ENCODE measurements around the gene GPR161.
"Not testable (repeated sequence)": the region's sequence is repeated elsewhere in the genome, so short reads cannot be mapped to it uniquely, and the experiment has no call there.

Gene GPR161

DNA sequence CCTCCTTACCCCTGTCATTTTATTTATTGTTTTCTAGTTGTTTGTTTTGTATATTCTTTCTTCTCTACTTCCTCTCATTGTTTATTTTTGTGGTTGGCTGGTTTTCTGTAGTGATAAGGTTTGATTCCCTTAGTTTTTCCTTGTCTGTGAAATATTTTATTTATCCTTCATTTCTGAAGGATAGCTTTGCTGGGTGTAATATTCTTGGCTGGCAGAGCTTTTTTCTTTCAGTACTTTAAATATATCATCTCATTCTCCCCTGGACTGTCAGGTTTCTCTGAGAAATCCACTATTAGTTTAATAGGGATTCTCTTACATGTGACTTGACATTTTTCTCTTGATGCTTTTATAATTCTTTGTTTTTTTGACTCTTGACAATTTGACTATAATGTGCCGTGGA, 23.2 kb upstream of the GPR161 start:
- Mint-ChIP-seq H3K4me3 (no peak overlapping the region), H3K27ac (no peak overlapping the region), H3K4me1 (ENCODE audit: low read depth) (peaks cover 27% of the 10 kb centered on the region), H3K27me3 (peaks cover 1% of the 10 kb centered on the region), H3K36me3 (ENCODE audit: low read depth) (peaks cover 9% of the 10 kb centered on the region), H3K9me3 (peaks cover 41% of the 10 kb centered on the region)
- intact Hi-C loops (cut with micrococcal nuclease), result no loop called here

DNA sequence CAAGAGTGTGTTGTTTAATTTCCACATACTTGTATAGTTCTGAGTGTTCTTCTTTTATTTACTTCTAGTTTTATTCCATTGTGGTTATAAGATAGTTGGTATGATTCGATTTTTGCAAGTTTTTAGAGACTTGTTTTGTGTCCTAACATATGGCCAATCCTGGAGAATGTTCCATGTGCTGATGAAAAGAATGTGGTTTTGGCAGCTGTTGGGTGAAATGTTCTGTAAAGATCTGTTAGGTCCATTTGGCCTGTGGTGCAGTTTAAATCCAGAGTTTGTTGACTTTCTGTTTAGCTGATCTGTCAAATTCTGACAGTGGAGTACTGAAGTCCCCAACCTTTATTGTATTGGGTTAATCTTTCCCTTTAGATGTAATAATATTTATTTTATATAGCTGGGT, 22.5 kb upstream of the GPR161 start:
- Mint-ChIP-seq H3K4me1 (ENCODE audit: low read depth) (peaks cover 30% of the 10 kb centered on the region), H3K27me3 (peaks cover 1% of the 10 kb centered on the region), H3K27ac (no peak overlapping the region), H3K4me3 (no peak overlapping the region), H3K9me3 (peaks cover 48% of the 10 kb centered on the region), H3K36me3 (ENCODE audit: low read depth) (peaks cover 9% of the 10 kb centered on the region)
- intact Hi-C loops (cut with micrococcal nuclease), result no loop called here

DNA sequence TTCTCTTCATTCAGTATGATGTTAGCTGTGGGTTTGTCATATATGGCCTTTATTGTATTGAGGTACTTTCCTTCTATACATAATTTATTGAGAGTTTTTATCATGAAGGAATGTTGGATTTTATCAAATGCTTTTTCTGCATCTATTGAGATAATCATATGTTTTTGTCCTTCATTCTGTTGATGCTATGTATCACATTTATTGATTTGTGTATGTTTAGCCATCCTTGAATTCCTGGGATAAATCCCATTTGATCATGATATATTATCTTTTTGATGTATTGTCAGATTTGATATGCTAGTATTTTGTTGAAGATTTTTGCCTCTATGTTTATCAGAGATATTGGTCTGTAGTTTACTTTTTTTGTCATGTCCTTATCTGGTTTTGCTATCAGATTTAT, 20.9 kb upstream of the GPR161 start:
- peaks cover 55% of the 10 kb centered on the region for H3K9me3 Mint-ChIP-seq
- intact Hi-C loops (cut with micrococcal nuclease), result no loop called here

DNA sequence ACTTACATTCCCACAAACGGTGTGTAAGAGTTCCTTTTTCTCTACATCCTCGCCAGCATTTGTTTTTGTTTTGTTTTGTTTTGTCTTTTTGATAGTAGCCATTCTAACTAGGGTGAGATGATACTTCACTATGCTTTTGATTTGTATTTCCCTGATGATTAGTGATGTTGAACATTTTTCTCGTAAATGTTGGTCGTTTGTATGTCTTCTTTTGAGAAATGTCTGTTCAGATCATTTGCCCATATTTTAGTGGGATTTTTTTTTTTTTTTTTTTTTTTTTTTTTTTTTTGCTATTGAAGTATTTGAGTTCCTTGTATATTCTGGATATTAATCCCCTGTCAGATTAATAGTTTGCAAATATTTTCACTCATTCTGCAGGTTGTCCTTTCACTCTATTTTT, 19.2 kb upstream of the GPR161 start:
- H3K36me3 Mint-ChIP-seq (ENCODE audit: low read depth), result peaks cover 9% of the 10 kb centered on the region
- H3K4me1 Mint-ChIP-seq (ENCODE audit: low read depth), result peaks cover 5% of the 10 kb centered on the region
- peaks cover 1% of the 10 kb centered on the region for H3K27me3 Mint-ChIP-seq
- intact Hi-C loops (cut with micrococcal nuclease), result no loop called here
- H3K4me3 Mint-ChIP-seq, result no peak overlapping the region
- peaks cover 55% of the 10 kb centered on the region for H3K9me3 Mint-ChIP-seq
- H3K27ac Mint-ChIP-seq, result no peak overlapping the region

More for the DNA sequence above, 20.9 kb upstream of the GPR161 start:
- no peak overlapping the region for H3K4me3 Mint-ChIP-seq
- H3K27ac Mint-ChIP-seq, result no peak overlapping the region
- H3K27me3 Mint-ChIP-seq, result peaks cover 1% of the 10 kb centered on the region
- H3K36me3 Mint-ChIP-seq (ENCODE audit: low read depth), result peaks cover 9% of the 10 kb centered on the region
- H3K4me1 Mint-ChIP-seq (ENCODE audit: low read depth), result peaks cover 20% of the 10 kb centered on the region

DNA sequence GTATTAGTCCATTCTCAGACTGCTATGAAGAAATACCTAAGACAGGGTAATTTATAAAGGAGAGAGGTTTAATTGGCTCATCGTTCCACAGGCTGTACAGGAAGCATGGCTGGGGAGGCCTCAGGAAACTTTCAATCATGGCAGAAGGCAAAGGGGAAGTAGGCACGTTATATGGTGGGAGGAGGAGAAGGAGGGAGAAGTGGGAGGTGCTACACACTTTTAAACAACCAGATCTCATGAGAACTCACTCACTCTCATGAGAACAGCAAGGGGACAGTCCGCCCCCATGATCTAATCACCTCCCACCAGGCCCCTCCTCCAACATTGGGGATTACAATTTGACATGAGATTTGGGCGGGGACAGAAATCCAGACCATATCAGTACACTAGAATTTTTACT, 18.0 kb upstream of the GPR161 start:
- H3K4me3 Mint-ChIP-seq; H3K27me3 Mint-ChIP-seq; H3K36me3 Mint-ChIP-seq (ENCODE audit: low read depth); H3K4me1 Mint-ChIP-seq (ENCODE audit: low read depth); intact Hi-C loops (cut with micrococcal nuclease); H3K27ac Mint-ChIP-seq: not testable (repeated sequence)
- H3K9me3 Mint-ChIP-seq, result peaks cover 43% of the 10 kb centered on the region

DNA sequence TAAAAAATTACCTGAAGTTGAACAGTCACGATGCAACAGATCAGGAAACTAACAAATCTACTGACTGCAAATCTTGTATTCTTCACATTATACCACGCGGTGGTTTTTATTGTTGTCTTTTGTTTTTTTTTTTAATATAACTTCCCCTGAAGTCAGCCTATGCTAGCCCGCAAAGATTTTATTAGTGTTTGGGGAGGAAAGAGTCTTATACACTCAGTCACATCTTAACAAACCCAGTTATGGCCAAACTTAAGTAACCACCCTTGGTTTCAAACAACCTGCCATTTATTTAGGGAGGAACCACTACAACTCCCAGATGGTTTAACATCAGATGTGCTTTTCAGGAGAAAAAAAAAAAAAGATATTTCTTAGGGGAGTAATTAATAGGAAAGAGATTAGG, 15.2 kb upstream of the GPR161 start:
- peaks cover 5% of the 10 kb centered on the region for H3K4me1 Mint-ChIP-seq (ENCODE audit: low read depth)
- no peaks in the 10 kb centered on the region for H3K27me3 Mint-ChIP-seq
- H3K36me3 Mint-ChIP-seq (ENCODE audit: low read depth), result no peaks in the 10 kb centered on the region
- no peak overlapping the region for H3K27ac Mint-ChIP-seq
- no peak overlapping the region for H3K4me3 Mint-ChIP-seq
- peaks cover 19% of the 10 kb centered on the region for H3K9me3 Mint-ChIP-seq
- intact Hi-C loops (cut with micrococcal nuclease), result no loop called here

DNA sequence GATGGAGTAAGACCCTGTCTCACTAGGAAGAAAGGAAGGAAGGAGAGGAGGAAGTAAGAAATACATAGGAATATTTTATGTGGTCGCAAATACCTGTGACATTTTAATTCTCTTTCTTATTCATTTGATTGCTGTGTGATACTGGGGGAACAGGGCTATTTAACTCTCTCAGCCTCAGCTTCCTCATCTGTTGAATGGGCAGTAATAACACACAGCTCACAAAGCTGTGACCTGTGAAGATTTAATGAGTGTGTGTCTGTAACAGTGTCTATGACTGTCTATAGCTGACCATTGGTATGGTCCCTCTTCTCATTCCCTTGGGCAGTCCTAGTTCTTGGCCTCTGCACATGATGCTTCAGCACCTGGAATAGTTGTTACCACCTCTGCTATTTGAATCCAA, 13.6 kb upstream of the GPR161 start:
- H3K4me3 Mint-ChIP-seq, result no peak overlapping the region
- no peaks in the 10 kb centered on the region for H3K36me3 Mint-ChIP-seq (ENCODE audit: low read depth)
- H3K27ac Mint-ChIP-seq, result no peak overlapping the region
- H3K4me1 Mint-ChIP-seq (ENCODE audit: low read depth), result peaks cover 18% of the 10 kb centered on the region
- H3K27me3 Mint-ChIP-seq, result no peaks in the 10 kb centered on the region
- H3K9me3 Mint-ChIP-seq, result peaks cover 17% of the 10 kb centered on the region
- intact Hi-C loops (cut with micrococcal nuclease), result no loop called here

DNA sequence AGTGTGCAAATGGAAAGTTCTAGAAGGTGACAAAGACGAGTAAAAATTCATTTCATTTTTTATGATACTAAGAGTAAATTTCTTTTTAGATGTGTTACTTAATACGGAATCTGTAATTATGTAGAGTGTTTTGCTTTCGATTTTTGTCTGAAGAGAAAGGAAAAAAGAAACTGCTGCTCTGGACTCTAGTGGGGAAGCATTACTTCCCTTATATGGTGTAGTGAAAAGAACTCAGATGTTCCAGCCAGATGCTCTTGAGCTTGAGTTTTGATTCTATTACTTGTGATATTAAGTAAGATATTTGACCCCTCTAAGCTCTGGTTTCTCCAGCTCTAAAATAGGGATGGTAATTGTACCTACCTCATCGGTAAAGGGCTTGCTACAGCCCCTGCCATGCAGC, 12.2 kb upstream of the GPR161 start:
- intact Hi-C loops (cut with micrococcal nuclease), result no loop called here
- Mint-ChIP-seq H3K4me1 (ENCODE audit: low read depth) (peaks cover 16% of the 10 kb centered on the region), H3K27ac (no peak overlapping the region), H3K27me3 (no peaks in the 10 kb centered on the region), H3K9me3 (peaks cover 4% of the 10 kb centered on the region), H3K36me3 (ENCODE audit: low read depth) (no peaks in the 10 kb centered on the region), H3K4me3 (no peak overlapping the region)

DNA sequence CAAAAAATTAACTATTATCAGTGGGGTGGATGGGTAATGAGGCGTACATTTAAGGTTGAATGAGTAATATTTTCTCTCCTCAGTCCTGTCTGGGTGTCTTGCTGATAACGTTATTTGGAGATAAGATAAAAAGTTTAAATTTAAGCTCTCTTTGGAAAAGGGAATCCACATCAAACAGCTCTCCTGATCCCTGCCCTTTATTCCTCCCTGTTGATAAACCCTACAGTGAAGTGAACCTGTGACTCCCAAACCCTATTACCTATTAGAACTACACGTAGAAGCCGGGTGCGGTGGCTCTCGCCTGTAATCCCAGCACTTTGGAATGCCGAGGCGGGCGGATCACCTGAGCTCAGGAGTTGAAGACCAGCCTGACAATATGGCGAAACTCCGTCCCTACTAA, 9.9 kb upstream of the GPR161 start:
- peaks cover 16% of the 10 kb centered on the region for H3K4me1 Mint-ChIP-seq (ENCODE audit: low read depth)
- no peaks in the 10 kb centered on the region for H3K9me3 Mint-ChIP-seq
- no peak overlapping the region for H3K27ac Mint-ChIP-seq
- no peaks in the 10 kb centered on the region for H3K36me3 Mint-ChIP-seq (ENCODE audit: low read depth)
- intact Hi-C loops (cut with micrococcal nuclease), result no loop called here
- H3K4me3 Mint-ChIP-seq, result no peak overlapping the region
- no peaks in the 10 kb centered on the region for H3K27me3 Mint-ChIP-seq

DNA sequence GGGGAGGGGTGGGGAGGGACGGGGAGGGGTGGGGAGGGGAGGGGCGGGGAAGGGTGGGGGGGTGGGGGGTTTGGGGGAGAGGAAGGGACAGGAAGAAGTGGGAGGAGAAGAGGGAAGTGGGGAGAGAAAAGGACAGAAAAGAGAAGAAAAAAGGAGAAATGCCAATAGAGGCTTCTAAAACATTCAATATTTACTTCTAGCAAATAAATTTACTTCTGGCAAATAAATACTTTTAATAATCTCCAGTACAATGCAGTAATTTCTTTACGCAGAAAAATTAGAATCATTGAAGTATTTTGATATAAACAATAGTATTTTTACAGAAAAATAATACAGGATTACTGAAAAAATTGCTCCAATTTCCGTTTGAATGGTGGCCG, 9.4 kb upstream of the GPR161 start:
- Mint-ChIP-seq H3K4me3 (no peak overlapping the region), H3K36me3 (ENCODE audit: low read depth) (no peaks in the 10 kb centered on the region), H3K4me1 (ENCODE audit: low read depth) (peaks cover 16% of the 10 kb centered on the region), H3K9me3 (no peaks in the 10 kb centered on the region), H3K27me3 (peaks cover under 1% of the 10 kb centered on the region), H3K27ac (peak overlapping the region; percentile 34)
- intact Hi-C loops (cut with micrococcal nuclease), result no loop called here

DNA sequence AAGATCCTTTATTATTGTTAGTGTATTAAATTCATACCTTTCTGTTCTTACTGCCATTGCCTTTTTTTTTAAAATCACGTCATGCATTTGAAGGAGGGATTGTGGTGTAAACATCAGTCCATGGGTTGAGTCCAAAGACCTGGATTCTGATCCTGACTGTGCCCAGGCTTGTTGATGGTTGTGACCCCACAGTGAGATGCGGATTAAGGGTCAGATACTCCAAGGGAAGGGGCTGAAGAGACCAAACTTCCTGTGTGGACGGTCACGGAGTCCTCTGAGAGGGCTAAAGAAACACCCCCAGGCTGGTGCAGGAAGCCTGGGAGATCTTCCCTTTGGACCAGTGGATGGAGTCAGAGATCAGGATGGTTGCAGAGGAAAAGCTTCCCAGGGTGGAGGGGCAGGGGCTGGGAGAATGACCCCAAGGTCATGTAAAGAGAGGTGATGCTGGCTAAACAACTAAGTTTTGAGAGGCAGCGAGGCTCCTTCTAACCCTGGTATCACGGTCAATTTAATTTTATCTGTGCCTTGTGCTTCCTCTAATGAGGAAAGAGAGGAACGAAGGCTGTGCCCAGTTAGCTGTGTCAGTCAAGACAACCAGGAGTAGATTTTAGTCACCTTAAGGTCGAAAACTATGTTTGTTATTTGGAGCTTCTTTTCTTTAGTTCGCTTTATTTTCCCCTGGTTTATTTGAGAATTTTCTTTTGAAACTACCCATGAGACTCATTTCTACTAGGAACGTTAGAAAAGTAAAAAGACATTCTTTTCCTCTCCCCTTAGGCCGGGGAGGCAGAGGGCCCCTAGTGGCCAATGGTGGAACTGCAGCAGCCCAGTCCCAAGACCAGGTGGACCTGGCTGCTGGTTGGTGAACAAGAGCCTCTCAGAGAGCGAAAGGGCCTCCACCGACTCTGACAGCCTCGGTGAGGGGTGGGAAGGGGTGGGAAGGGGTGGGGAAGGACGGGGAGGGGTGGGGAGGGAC, 8.7 kb upstream of the GPR161 start:
- H3K4me3 Mint-ChIP-seq, result peak overlapping the region; percentile 32

DNA sequence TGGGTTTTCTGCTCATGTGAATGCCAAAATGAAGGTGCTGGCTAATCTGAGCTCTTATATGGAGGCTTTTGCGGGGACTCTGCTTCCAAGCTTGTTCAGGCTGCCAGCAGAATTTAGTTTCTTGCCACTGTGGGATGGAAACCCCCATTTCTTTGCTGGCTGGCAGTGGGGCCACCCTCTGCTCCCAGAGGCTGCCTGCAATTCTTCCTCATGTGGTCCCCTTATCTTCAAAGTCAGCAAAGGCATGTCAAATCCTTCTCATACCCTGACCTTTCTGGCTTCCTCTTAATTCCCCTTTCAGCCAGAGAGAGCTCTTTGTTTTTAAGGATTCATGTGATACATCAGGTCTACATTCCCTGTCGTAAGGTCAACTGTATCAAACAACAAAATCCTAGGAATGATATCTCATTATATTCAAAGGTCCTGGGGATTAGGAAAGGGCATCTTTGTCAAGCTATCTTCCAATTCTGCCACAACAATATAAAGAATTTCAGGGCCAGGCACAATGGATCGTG, 5.2 kb upstream of the GPR161 start:
- H3K9me3 Mint-ChIP-seq, result no peaks in the 10 kb centered on the region
- no peak overlapping the region for H3K4me3 Mint-ChIP-seq
- intact Hi-C loops (cut with micrococcal nuclease), result no loop called here
- H3K27ac Mint-ChIP-seq, result no peak overlapping the region
- peaks cover 5% of the 10 kb centered on the region for H3K36me3 Mint-ChIP-seq (ENCODE audit: low read depth)
- H3K4me1 Mint-ChIP-seq (ENCODE audit: low read depth), result peaks cover 23% of the 10 kb centered on the region
- H3K27me3 Mint-ChIP-seq, result peaks cover 15% of the 10 kb centered on the region

More for the DNA sequence above, 8.7 kb upstream of the GPR161 start:
- H3K27ac Mint-ChIP-seq, result peak overlapping the region; percentile 34
- peaks cover 3% of the 10 kb centered on the region for H3K27me3 Mint-ChIP-seq
- H3K9me3 Mint-ChIP-seq, result no peaks in the 10 kb centered on the region
- H3K4me1 Mint-ChIP-seq (ENCODE audit: low read depth), result peaks cover 16% of the 10 kb centered on the region
- H3K36me3 Mint-ChIP-seq (ENCODE audit: low read depth), result no peaks in the 10 kb centered on the region
- intact Hi-C loops (cut with micrococcal nuclease), result no loop called here

DNA sequence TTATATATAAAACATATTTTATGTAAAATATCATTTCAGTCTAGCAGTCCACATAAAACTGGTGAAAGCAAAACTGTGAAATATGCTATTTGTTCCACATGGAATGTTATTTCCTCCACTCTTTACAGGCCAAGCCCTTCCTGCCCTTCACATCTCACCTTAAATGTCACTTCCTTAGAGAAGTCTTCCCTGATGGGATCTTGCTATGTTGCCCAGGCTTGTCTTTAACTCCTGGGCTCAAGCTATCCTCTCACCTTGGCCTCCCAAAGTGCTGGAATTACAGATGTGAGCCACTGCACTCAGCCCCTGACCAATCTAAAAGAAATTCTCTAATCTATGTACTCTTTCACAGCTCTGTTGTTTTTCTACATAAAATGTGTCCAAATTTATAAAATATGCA, 2.3 kb upstream of the GPR161 start:
- Mint-ChIP-seq H3K4me3 (no peak overlapping the region), H3K9me3 (no peaks in the 10 kb centered on the region), H3K36me3 (ENCODE audit: low read depth) (peaks cover 7% of the 10 kb centered on the region), H3K27me3 (peaks cover 39% of the 10 kb centered on the region), H3K27ac (no peak overlapping the region), H3K4me1 (ENCODE audit: low read depth) (peaks cover 21% of the 10 kb centered on the region)
- intact Hi-C loops (cut with micrococcal nuclease), result loop anchor here (5.0 kb wide), 1 partner anchor 57 kb away; no protein-coding TSS in a partner anchor

DNA sequence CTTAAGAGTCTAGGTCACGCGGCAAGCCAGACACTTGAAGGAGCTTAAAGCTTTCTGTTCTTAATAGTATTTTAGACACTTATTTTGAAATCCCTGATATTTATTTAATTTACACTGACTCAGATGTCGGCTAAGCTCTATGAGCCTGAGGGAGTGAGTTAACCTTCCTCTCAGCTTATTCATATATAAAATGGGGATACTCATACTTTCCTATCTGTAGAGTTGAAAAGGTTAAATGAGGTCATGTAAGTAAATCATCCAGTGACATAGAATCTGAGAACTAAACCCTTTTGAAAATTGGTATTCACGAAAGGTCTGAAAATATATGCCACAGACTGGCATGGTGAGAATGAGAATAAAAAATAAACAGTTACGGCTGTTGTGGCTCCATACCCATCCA, 1.4 kb upstream of the GPR161 start:
- Mint-ChIP-seq H3K27me3 (peaks cover 43% of the 10 kb centered on the region), H3K4me3 (no peak overlapping the region), H3K36me3 (ENCODE audit: low read depth) (peaks cover 7% of the 10 kb centered on the region), H3K4me1 (ENCODE audit: low read depth) (peaks cover 21% of the 10 kb centered on the region), H3K9me3 (no peaks in the 10 kb centered on the region), H3K27ac (no peak overlapping the region)
- intact Hi-C loops (cut with micrococcal nuclease), result loop anchor here (5.0 kb wide), 1 partner anchor 56 kb away; no protein-coding TSS in a partner anchor
